AML-193 (cell line): ENCODE results near the gene BRF1.
"Not testable (repeated sequence)": the region's sequence is repeated elsewhere in the genome, so short reads cannot be mapped to it uniquely, and the experiment has no call there.

ENCODE experiments used
- DNase-seq, 2 experiments: peaks; one replicate each; lab custom pipeline; 2025; lab: John Stamatoyannopoulos, UW

BRF1 gene

GRCh38 chr14:105288936-105289335, 11.9 kb downstream of the BRF1 start:
- not testable (repeated sequence) for DNase-seq

GRCh38 chr14:105287249-105288102, 13.3 kb downstream of the BRF1 start:
- DNase-seq = no peak

- no peak for DNase-seq
Measured at GRCh38 chr14:105286759-105287144, 14.0 kb downstream of the BRF1 start.

GRCh38 chr14:105285174-105285573, 15.6 kb downstream of the BRF1 start:
- no peak for DNase-seq

- DNase-seq = no peak
Measured at GRCh38 chr14:105283899-105284298, 16.9 kb downstream of the BRF1 start.

- DNase-seq = no peak
Measured at GRCh38 chr14:105283028-105283427, 17.8 kb downstream of the BRF1 start.

- no peak for DNase-seq
Measured at GRCh38 chr14:105282098-105282725, 18.6 kb downstream of the BRF1 start.

GRCh38 chr14:105281371-105282097, 19.3 kb downstream of the BRF1 start:
- no peak for DNase-seq

GRCh38 chr14:105280525-105280924, 20.3 kb downstream of the BRF1 start:
- DNase-seq = no peak

GRCh38 chr14:105279642-105280361, 21.0 kb downstream of the BRF1 start:
- DNase-seq = no peak

- DNase-seq = not testable (repeated sequence)
Measured at GRCh38 chr14:105277448-105277847, 23.4 kb downstream of the BRF1 start.

GRCh38 chr14:105275267-105275946, 25.4 kb downstream of the BRF1 start:
- no peak for DNase-seq

- no peak for DNase-seq
Measured at GRCh38 chr14:105274637-105275036, 26.2 kb downstream of the BRF1 start.

GRCh38 chr14:105273062-105273461, 27.7 kb downstream of the BRF1 start:
- no peak for DNase-seq

GRCh38 chr14:105272623-105273022, 28.2 kb downstream of the BRF1 start:
- no peak for DNase-seq

GRCh38 chr14:105271224-105271890, 29.4 kb downstream of the BRF1 start:
- no peak for DNase-seq

- no peak for DNase-seq
Measured at GRCh38 chr14:105269405-105269804, 31.4 kb downstream of the BRF1 start.

- DNase-seq = no peak
Measured at GRCh38 chr14:105268736-105269354, 32.0 kb downstream of the BRF1 start.

GRCh38 chr14:105267820-105268548, 32.8 kb downstream of the BRF1 start:
- DNase-seq = no peak

- DNase-seq = no peak
Measured at GRCh38 chr14:105261781-105262180, 39.0 kb downstream of the BRF1 start.
